Thyroid gland (tissue), 4 donors: ENCODE results near the gene NR3C2.

ENCODE experiments used
- CTCF ChIP-seq, 6 experiments: fragments of 200-600 bp in 3 of 6; fragments of 450-650 bp in 3 of 6; sonication (generic) in 3 of 6; IDR thresholded peaks; one replicate each; pipeline ENCODE4 v1.5.1; 2016 to 2019; ENCODE audit warnings: antibody characterized with exemption in 6 of 6, mild to moderate bottlenecking in 2 of 6, inconsistent platforms in 1 of 6, moderate library complexity in 1 of 6
- POLR2A ChIP-seq, 2 donors: fragments of 450-650 bp; IDR thresholded peaks; one replicate each; pipeline ENCODE4 v1.6.1; 2017; ENCODE audit warnings: antibody characterized with exemption in 2 of 2, mild to moderate bottlenecking in 2 of 2, moderate library complexity in 1 of 2

GRCh38 chr4:148312956-148313490 lies 129.2 kb downstream of the NR3C2 start:
- no peak for TF ChIP-seq CTCF (IDR thresholded peaks at IDR 0.05)
- no peak for TF ChIP-seq POLR2A (IDR thresholded peaks at IDR 0.05)
